Activated CD8-positive, alpha-beta T cell treated with anti-CD3 and anti-CD28 coated beads for 36 hours (primary cell): ENCODE results near the gene DAB1. TPM values are rescaled to one million over a fixed set of nuclear protein-coding genes. Genes with fewer than 3 reads are reported as not detected.

Experiments used
- ATAC-seq: fragments of 200-7000 bp; cut with Tn5 transposase; one replicate; pipeline ENCODE4 v1.10.0; 2021; ENCODE audit warnings: mild to moderate bottlenecking, moderate library complexity
- CTCF ChIA-PET: fragments of 350-600 bp; sonication (Branson Sonifier 250); formaldehyde crosslinking; loops from one replicate; lab custom pipeline; 2021; ENCODE audit warnings: antibody characterized with exemption; lab: Charles Lee
- POLR2A ChIA-PET: fragments of 350-600 bp; sonication (Branson Sonifier 250); formaldehyde crosslinking; loops from one replicate; lab custom pipeline; 2021; ENCODE audit warnings: antibody characterized with exemption; lab: Charles Lee
- DNase-seq: peaks from one replicate; pipeline ENCODE4 v3.0.0-alpha.2; 2020
- H3K27ac Mint-ChIP-seq: one replicate; pipeline ENCODE4 v1.8.0; 2021; ENCODE audit warnings: mild to moderate bottlenecking, mixed read lengths
- H3K27me3 Mint-ChIP-seq: one replicate; pipeline ENCODE4 v1.8.0; 2021; ENCODE audit warnings: mixed read lengths
- H3K36me3 Mint-ChIP-seq: one replicate; pipeline ENCODE4 v1.8.0; 2021; ENCODE audit warnings: low read depth, mixed read lengths
- H3K4me1 Mint-ChIP-seq: one replicate; pipeline ENCODE4 v1.8.0; 2021; ENCODE audit warnings: low read depth, mixed read lengths
- H3K4me3 Mint-ChIP-seq: one replicate; pipeline ENCODE4 v1.8.0; 2021; ENCODE audit warnings: mild to moderate bottlenecking, moderate library complexity, mixed read lengths
- H3K9me3 Mint-ChIP-seq: one replicate; pipeline ENCODE4 v1.8.0; 2021; ENCODE audit warnings: mixed read lengths
- intact Hi-C: fragments of 100-400 bp; cut with micrococcal nuclease; formaldehyde crosslinking; loops from one replicate; pipeline ENCODE4 v1.10.0; 2022
- total RNA-seq, 2 experiments: library from RNA; stranded (reverse); gene quantifications; one replicate each; pipeline ENCODE4 v1.2.3, GENCODE V29; 2021
- TF ChIP-seq, protein P1 (sequence below): fragments of 200-600 bp; IDR thresholded peaks from one replicate; pipeline ENCODE4 v1.8.0; 2022; ENCODE audit warnings: antibody characterized with exemption, mild to moderate bottlenecking

DAB1 gene
- total RNA-seq, 2 experiments from 2014 or later, result not detected

DNA sequence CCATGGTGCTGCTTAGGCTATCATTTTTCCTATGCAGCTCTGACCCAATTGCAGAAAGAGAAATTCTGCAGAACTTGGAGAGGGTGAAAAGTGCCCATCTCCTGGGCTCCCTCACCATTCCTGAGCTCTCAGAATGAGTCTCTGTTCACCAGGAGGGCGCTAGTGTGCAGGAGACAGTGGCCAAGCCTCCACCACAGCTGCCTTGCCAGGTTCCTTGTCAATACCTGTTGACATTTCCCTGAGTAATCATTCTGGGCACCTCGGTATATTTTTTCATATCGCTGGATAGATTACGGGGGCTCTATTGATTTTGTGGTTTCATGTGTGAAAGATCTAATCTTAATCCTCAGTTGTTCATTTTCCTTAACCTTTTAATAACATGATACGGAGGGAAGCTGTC lies 445.0 kb downstream of the DAB1 start:
- Mint-ChIP-seq H3K27me3 (peaks cover 9% of the 10 kb centered on the region), H3K36me3 (no peaks in the 10 kb centered on the region), H3K9me3 (no peaks in the 10 kb centered on the region), H3K4me1 (no peaks in the 10 kb centered on the region), H3K4me3 (no peak overlapping the region), H3K27ac (no peak overlapping the region)
- POLR2A ChIA-PET, result no interaction called here
- intact Hi-C loops, result no loop called here
- no peak for ATAC-seq
- TF ChIP-seq, protein P1, sequence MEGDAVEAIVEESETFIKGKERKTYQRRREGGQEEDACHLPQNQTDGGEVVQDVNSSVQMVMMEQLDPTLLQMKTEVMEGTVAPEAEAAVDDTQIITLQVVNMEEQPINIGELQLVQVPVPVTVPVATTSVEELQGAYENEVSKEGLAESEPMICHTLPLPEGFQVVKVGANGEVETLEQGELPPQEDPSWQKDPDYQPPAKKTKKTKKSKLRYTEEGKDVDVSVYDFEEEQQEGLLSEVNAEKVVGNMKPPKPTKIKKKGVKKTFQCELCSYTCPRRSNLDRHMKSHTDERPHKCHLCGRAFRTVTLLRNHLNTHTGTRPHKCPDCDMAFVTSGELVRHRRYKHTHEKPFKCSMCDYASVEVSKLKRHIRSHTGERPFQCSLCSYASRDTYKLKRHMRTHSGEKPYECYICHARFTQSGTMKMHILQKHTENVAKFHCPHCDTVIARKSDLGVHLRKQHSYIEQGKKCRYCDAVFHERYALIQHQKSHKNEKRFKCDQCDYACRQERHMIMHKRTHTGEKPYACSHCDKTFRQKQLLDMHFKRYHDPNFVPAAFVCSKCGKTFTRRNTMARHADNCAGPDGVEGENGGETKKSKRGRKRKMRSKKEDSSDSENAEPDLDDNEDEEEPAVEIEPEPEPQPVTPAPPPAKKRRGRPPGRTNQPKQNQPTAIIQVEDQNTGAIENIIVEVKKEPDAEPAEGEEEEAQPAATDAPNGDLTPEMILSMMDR, result no peak
- CTCF ChIA-PET, result no interaction called here
- no peak for DNase-seq

DNA sequence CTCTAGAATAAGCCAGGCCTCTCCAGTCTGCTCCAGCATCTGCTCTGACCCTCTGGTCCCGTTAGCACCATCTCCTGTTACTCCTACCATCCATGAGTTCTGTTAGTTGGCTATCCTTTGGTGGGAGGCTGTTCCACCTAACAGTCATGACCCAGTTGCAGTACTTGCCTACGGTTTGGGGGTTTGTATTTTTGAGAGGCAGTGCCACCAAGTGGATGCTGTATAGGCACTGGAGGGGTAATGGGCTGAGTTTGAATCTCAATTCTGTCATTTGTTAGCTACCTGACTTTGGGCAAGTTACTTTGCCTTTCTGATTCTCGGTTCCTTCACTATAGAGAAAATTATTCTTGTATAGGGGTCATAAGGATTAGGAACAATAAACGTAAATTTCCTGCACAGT lies 445.9 kb downstream of the DAB1 start:
- Mint-ChIP-seq H3K9me3 (no peaks in the 10 kb centered on the region), H3K27me3 (peaks cover 7% of the 10 kb centered on the region), H3K27ac (no peak overlapping the region), H3K4me3 (no peak overlapping the region), H3K36me3 (no peaks in the 10 kb centered on the region), H3K4me1 (no peaks in the 10 kb centered on the region)
- ChIA-PET POLR2A (no interaction called here), CTCF (no interaction called here)
- TF ChIP-seq, protein P1, result no peak
- DNase-seq, result no peak
- intact Hi-C loops, result no loop called here
- no peak for ATAC-seq

DNA sequence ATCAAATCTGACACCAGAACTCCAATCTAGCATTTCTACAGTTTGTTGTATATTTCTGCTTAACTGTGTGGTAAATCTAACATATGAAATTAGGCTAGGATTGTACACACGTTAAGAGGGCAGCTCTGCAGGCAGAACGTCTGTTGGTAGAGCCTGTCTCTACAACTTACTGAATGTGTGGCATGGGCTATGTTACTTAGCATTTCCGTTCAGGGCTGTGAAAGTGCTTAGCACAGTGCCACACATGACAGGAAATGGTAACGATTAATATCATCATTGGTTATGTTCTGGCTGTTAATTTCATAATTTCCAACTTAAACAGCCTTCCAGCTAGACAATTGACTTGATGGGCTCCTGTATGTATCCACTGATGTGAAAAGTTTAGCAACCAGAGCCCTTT lies 448.4 kb downstream of the DAB1 start:
- no peak for DNase-seq
- POLR2A ChIA-PET, result interaction anchor here (0.6 kb wide), 1 partner anchor 342 kb away, joined by 3 read pairs; no protein-coding TSS in a partner anchor
- Mint-ChIP-seq H3K4me1 (no peaks in the 10 kb centered on the region), H3K36me3 (no peaks in the 10 kb centered on the region), H3K4me3 (no peak overlapping the region), H3K9me3 (no peaks in the 10 kb centered on the region), H3K27ac (no peak overlapping the region), H3K27me3 (peaks cover 7% of the 10 kb centered on the region)
- no peak for ATAC-seq
- CTCF ChIA-PET, result no interaction called here
- TF ChIP-seq, protein P1, result no peak
- intact Hi-C loops, result no loop called here

DNA sequence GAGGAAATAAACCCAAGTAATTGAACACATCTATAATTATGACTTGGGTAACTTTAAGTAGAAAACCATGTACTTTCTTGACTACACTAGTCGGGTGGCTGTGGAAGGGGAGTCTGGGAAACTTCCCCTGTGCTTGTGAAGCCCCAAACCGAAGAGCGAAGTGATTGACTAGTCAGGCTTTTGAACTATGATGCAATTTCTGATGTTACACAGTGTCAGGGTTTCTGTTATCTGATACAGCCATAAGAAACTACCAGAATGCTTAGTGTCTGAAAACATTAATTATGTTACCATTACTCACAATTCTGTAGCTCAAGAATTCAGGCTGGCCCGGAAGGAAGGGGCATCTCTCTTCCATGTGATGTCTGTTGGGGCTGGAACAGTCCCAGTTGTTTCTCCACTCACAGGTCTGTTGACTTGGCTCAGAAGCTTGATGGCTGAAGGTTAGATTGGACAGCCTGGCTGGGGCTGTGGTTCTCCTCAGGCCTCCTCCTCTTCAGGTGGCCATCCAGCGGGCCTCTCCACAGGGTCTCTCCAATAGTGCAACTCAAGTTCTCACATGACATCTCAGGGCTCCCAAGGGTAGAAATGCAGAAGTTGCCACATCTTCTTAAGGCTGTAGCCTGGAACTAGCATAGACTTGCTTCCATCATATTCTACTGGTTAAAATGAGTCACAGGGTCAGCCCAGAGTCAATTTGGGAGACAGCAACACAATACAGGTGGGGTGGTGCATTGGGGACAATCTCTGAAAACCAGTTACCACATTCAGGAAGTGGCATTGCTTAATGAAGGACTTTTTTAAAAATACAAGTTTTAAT lies 449.7 kb downstream of the DAB1 start:
- Mint-ChIP-seq H3K9me3 (no peaks in the 10 kb centered on the region), H3K36me3 (no peaks in the 10 kb centered on the region), H3K27ac (no peak overlapping the region), H3K27me3 (peaks cover 8% of the 10 kb centered on the region), H3K4me3 (no peak overlapping the region), H3K4me1 (no peaks in the 10 kb centered on the region)
- no peak for DNase-seq
- intact Hi-C loops, result no loop called here
- TF ChIP-seq, protein P1, result no peak
- CTCF ChIA-PET, result no interaction called here
- ATAC-seq, result no peak
- POLR2A ChIA-PET, result no interaction called here

DNA sequence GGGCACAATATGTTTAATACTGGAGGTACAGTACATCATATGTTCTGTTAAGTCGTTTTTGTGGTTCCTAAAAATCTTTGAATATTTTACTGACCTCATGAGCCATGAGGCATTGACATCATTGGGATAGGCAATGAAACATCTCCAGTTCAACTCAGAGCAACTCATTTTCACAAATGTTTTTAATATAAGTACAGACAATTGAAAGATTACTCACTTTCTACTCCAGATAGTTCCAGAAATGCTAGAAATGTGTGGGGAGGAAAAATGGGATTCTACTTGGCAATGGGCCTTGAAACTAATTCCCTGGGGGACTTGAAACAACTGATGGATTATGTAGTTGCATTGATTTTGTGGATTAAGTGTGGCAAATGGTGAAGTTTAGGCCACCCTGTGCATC lies 450.9 kb downstream of the DAB1 start:
- ATAC-seq (no peak), DNase-seq (no peak)
- Mint-ChIP-seq H3K36me3 (no peaks in the 10 kb centered on the region), H3K27ac (no peak overlapping the region), H3K4me3 (no peak overlapping the region), H3K9me3 (peaks cover 3% of the 10 kb centered on the region), H3K27me3 (peaks cover 4% of the 10 kb centered on the region), H3K4me1 (no peaks in the 10 kb centered on the region)
- intact Hi-C loops, result no loop called here
- ChIA-PET POLR2A (no interaction called here), CTCF (no interaction called here)
- TF ChIP-seq, protein P1, result no peak
